Body of pancreas (tissue), 4 donors: ENCODE data around the gene CYTIP.

Experiments used
- CTCF ChIP-seq, 7 experiments: fragments of 450-650 bp in 4 of 7; fragments of 200-600 bp in 3 of 7; sonication (generic) in 3 of 7; IDR thresholded peaks; one replicate each; pipeline ENCODE4 v1.5.1; 2016 to 2019; ENCODE audit warnings: antibody characterized with exemption in 7 of 7
- POLR2A ChIP-seq, 3 donors: fragments of 450-650 bp; IDR thresholded peaks; one replicate each; pipeline ENCODE4 v1.6.1; 2016; ENCODE audit warnings: antibody characterized with exemption in 3 of 3, mild to moderate bottlenecking in 2 of 3

DNA sequence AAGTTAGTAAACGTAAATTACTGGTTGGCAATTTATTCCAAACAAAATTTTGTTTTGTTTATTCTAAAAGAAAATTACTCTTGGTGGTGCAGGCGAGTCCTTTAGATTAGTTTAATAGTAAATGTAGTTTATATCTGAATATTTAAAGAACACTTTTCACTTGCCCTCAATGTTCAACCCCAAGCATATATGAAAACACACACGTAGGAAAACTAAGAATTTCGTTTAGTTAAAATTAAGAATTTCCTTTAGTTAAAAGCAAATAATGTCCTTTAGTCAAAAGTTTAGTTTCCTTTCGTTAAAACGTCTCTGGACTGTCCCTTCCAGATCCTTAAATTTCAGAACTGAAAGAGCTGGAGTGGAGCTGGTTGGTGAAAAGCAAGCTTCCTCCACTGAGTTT lies 19.1 kb upstream of the CYTIP start:
- no peak for TF ChIP-seq CTCF (IDR thresholded peaks at IDR 0.05)
- TF ChIP-seq POLR2A (IDR thresholded peaks at IDR 0.05): no peak
